ENCODE data around the gene OR6C74.

DNA sequence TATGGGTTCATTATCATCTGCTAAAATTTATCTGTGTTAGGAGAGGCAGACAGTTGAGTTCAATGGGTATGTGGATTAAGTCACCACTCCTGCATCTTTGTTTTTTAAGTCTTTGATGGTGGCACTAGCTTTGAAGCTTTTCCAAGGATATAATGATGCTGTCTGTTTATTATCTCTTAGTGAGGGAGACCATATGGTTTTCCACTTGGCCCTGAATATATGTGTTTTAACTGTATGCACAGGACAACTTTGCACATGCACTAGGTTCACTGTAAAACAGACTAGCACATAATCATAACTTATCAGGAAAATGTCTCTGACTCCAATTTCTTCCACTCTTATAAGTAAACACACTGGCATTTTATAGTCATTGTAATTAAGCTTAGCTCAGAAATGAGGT, 8.9 kb downstream of the OR6C74 start:
- TF ChIP-seq, protein P1, sequence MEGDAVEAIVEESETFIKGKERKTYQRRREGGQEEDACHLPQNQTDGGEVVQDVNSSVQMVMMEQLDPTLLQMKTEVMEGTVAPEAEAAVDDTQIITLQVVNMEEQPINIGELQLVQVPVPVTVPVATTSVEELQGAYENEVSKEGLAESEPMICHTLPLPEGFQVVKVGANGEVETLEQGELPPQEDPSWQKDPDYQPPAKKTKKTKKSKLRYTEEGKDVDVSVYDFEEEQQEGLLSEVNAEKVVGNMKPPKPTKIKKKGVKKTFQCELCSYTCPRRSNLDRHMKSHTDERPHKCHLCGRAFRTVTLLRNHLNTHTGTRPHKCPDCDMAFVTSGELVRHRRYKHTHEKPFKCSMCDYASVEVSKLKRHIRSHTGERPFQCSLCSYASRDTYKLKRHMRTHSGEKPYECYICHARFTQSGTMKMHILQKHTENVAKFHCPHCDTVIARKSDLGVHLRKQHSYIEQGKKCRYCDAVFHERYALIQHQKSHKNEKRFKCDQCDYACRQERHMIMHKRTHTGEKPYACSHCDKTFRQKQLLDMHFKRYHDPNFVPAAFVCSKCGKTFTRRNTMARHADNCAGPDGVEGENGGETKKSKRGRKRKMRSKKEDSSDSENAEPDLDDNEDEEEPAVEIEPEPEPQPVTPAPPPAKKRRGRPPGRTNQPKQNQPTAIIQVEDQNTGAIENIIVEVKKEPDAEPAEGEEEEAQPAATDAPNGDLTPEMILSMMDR (conservative IDR thresholded peaks at IDR 0.05) = no peak
- no peak for TF ChIP-seq EZH2 (IDR thresholded peaks at IDR 0.05; ENCODE audit: low read depth)
